GM19035 (cell line): ENCODE measurements around the gene TRAF3IP1.
"Not testable (repeated sequence)": the region's sequence is repeated elsewhere in the genome, so short reads cannot be mapped to it uniquely, and the experiment has no call there.

Experiments used
- ATAC-seq: cut with Tn5 transposase; IDR thresholded peaks from one replicate; pipeline ENCODE4 v1.9.1; 2021; ENCODE audit not compliant: unreplicated experiment

TRAF3IP1 gene

DNA sequence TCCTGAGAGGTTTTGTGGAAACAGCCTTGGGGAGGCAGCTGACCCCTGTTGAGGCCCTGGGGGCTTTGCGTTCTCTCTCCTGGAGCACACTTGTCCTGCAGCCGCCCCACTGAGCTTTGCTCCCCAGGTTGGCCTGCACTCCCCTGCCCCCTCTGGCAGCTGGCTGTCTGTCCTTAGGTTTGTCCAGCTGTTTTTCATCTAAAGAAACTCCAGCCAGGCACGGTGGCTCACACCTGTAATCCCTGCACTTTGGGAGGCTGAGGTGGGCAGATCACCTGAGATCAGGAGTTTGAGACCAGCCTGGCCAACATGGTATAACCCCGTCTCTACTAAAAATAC lies 84.9 kb downstream of the TRAF3IP1 start:
- ATAC-seq = not testable (repeated sequence)

DNA sequence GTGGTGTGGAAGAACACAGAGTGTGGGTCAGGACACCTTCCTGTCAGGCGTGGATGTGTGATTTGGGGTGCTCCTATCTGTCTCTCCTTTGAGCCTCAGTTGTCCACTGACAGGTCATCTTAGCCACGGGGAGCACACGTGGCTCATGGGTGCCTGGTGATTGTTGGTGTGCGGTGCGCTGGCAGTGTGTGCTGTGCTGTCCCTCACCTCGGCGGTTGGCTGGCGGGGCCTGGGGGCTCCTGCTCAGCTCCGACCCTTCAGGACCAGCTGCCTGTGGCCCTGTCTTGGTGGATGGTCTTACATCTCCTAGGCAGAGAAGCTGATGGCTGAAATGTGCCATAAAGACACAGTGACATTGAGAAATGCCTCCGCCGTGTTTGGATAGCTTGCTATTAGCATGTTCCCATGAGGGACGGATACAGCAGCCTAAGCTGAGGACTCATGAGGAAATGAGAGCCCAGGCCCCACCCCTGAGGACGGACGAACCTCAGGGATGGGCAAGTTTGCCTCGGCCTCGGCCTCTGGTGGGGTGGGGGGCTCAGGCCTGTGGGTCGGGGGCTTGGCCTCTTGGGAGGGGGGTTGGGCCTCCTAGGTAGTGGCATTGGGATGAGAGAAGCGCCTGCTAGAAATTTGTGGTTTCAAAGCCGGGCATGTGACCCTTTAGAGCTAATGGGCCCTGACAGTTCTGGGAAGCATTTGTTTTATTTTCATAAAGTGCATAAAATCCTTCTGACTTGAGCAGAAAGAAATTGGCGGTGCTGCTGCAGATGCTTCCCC lies 86.1 kb downstream of the TRAF3IP1 start:
- ATAC-seq = no peak

DNA sequence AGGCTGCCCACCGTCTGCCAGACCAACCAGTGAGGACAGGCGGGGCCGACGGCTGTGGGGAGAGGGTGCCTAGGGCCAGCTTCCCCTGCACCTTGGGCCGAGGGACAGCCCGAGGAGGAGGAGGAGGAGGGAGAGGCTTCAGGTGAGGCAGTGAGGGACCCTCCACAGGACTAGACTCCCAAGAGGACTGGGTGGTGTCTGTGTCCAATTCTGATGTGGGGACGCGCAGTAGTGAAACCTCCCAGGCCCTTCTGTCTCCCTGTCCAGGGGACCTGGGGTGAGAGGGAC lies 86.6 kb downstream of the TRAF3IP1 start:
- ATAC-seq = no peak

DNA sequence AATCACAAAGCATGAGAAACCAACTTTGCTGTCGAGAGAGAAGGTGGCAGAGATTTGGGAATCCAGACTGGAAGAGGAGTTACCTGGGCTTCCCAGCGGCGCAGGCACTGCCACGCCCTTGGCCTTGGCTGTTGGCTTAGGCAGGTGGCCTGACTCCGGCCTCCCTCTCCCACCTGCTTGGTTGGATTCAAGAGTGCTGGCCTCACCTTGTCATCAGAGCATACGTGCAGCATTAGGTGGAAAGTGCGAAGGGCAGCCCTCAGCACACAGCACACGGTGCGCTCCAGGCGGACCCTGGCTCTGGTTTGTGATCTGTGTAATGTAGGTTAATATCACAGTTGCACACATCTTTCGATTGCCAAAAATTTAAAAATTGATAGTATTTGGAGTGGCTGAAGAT lies 87.2 kb downstream of the TRAF3IP1 start:
- ATAC-seq = no peak

DNA sequence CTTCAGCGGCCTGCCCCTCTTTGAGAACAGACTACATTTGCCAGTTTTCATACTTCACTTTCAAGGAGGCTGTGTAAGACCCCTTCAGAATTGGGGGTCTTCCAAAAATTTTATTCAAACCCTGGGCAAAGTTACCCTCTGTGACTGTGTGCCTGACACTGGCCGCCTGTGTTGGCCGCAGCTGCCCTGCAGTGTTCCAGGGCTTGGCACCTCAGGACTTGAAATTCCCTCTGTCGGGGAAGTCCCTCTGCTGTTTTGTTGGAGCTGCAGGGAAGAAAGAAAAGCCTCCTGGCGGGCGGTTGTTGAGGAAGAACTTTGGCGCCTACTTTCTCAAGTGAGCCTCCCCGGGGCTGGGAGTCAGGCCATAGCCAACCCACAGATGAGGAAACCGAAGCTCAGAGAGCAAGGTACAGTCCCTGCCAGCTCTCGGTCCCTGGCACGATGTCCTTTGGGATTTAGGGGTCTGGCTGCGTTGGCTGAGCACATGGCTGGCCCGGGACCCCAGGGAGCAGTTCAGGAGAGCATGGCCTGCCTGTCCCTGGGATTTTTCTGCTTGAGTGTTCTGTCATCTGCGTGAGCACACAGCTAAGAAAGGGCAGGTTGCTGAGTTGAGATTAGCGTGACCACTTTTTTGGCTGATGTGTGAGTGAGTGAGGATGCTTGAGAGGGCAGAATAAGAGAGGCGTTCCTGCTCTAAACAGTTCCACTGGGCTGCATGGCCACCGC lies 88.5 kb downstream of the TRAF3IP1 start:
- no peak for ATAC-seq

DNA sequence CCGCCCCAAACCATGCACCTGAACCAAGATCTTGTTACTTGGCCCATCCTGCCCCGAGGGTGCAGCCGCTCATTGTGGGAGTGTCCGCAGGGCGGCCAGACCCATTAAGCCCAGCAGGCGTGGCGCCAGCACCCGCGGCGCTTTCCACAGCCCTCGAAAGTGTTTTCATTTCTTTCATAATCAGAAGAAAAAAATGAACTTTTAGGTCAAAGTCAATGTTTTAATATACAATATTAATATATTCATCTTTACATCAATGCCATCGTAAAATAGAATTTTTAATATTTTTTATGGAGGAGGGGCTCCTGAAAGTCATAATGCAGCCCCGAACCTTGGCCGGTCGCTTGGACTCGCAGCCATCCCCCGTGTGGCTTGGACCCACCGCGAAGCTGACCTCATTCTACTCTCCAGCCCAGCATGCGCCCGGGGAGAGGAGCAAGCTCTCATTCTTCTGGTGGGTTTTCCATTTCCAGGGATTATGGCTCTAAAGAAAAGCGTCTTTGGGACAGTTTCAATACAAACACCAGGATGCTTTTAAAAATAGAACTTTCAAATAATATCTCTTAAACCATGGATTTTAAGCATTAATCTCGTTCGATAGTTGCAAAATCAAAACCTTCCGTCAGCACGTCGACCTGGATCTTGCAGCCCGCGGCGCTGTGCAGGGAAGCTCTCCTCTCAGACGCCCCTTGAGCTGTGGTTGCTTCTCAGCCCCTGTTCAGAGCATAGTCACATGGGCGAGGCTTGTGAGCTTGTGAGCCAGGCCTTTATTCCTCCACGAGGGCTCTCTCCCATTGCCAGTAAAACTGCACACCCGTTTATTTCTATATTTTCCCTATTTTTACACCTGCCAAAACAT lies 89.3 kb downstream of the TRAF3IP1 start:
- no peak for ATAC-seq

DNA sequence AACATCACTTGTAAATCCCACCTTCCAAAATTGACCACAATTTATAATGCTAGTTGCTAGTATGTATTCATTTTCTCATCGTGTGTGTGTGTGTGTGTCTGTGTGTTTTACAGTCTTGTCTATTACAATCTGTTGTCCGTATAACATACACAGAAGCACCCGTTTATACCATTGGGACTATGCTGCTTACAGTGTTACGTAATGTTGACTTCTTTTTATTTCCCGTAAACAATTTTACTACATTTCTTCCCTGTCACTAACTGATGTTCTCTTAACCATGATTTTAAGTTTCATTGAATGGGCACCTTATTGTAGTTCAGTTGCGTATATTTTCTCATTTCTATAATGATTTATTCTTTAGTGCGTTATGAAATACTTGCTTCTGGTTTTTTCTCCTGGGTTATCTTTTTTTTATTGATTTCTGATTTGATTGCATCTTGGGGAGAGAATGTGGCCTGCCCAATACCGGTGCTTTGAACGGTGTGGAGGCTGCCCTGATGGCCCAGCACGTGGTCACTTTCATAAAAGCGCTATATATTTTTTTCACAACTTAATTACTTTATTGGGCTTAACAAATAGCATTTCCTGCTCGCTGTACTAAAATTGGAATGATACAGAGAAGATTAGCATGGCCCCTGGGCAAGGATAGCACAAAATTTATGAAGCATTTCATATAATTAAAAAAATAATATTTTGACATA lies 91.9 kb downstream of the TRAF3IP1 start:
- no peak for ATAC-seq

DNA sequence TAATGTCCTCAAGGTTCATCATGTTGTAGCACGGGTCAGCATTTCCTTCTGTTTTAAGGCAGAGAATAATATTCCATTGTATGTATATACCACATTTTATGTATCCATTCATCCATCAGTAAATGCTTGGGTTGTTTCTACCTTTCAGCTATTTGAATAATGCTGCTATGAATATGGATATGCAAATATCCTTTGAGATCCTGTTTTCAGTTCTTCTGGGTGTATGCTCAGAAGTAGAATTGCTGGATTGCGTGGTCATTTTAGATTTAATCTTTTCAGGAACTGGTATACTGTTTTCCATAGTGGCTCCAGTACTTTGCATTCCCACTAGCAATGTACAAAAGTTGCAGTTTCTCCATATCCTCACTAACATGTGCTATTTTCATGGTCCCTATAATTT lies 93.0 kb downstream of the TRAF3IP1 start:
- no peak for ATAC-seq

DNA sequence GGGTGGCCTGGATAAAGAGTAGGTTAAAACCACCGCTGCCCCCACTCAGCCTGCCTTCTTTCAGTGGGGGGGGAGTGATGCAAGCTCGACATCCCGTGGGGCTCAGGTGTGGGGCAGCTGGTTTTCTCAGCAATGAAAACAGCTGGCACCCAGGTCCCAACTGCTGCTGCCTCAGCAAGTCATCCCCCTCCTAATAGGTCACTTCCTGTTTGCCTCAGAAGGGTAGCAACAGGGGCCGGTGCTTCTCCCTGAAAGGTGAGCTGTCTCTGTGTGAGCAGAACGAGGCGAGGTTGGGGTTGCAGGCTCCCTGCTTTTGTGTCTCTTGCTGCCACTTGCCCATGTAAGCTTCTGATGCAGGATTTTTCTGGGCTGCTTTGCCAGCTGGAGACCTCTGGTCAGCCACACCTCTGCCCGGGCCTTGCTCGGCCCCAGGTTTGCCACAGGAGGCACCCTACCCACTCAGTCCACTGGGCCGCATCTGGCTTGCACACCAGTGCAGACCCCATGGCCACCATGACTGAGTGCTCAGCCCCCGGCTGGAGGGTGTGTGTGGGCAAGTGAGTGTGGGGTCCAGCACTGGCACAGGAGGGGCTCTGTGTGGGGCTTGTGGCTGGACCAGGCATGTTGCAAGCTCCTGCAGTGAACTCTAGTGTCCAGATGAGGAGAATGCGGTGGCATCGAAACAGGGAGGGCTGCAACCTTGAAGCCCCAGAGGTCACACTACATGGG lies 94.9 kb downstream of the TRAF3IP1 start:
- ATAC-seq = no peak

DNA sequence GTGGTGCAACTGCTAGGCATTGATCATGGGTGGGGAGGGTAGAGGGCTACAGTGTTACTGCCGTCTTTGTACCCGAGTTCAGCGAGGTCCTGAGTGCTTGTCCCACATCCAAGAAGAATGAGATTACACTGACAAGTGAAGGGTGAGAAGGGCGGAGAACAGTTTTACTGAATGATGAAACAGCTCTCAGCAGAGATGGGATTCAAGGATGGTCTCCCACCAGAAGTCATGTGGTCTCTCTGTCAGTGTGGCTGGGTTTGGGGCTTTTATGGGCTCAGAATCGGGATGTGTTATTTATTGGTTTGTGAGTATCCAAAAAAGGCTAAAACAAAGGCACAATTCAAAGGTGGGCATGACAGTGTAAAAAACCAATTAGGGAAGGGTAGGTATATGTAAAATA lies 95.6 kb downstream of the TRAF3IP1 start:
- ATAC-seq = no peak

DNA sequence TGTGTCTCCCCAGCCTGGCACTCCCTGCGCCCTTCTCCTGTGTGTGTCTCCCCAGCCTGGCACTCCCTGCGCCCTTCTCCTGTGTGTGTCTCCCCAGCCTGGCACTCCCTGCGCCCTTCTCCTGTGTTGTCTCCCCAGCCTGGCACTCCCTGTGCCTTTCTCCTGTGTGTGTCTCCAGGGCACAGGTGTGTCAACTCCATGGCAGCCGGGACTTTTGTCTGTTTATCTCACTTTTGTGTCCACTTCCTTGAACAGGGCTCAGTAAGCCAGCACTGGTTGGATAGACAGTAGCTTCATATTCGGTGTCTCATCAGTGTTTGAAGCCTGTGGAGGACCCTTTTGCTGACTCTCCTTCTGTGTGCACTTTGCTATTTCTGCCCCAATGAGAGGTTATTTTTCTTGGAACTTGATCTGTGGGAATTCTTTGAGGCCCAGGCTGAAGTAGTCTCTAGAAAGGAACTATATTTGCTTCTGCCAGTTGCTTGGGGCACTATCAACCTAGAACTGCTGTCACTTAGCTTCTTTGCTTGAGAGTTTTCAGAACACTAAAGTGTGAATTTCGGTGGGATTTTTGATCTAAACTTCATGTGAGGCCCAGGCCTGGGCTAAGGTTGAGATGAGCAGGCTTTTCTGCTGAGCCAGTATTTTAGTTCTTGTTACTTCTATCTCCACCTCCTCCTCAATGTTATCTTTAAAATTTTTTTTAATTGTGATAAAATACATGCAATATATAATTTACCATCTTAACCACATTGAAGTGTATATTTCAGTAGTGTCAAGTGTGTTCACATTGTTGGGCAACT lies 98.1 kb downstream of the TRAF3IP1 start:
- no peak for ATAC-seq

DNA sequence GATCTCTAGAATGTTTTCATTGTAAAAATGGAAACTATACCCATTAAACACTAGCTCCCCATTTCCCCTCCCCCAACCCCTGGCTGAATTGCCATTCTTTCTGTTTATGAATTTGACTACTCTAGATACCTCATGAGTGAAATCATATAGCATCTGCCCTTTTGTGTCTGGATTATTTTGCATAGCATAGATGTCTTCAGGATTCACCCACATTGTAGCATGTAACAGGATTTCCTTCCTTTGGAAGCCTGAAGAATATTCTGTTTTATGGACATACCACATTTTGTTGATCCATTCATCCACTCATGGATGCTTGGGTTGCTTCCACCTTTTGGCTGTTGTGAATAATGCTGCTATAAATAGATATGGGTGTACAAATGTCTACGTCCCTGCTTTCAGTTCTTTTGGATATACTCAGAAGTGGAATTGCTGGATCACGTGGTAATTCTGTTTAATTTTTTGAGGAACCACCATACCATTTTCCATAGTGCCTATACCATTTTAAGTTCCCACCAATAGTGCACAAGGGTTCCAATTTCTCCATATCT lies 98.8 kb downstream of the TRAF3IP1 start:
- no peak for ATAC-seq

DNA sequence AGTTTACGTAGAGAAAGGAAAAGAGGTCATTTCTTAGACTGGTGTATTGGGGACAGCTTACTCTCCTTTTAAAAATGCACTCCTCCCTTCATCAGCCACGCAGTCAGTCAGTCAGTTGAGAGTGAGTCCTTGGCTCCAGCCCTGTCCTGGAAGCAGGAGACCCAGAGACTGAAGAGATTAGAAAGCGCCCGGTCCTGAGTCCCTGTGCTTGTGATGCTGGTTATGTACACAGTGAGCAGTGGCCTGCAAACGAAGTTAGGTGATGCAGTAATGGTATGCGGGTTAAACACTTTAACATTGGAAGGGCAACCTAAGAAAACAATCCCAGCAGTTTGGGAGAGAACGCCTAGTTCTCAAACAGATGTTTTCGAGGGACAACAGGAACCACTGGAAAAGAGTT lies 100.1 kb downstream of the TRAF3IP1 start:
- ATAC-seq = no peak

DNA sequence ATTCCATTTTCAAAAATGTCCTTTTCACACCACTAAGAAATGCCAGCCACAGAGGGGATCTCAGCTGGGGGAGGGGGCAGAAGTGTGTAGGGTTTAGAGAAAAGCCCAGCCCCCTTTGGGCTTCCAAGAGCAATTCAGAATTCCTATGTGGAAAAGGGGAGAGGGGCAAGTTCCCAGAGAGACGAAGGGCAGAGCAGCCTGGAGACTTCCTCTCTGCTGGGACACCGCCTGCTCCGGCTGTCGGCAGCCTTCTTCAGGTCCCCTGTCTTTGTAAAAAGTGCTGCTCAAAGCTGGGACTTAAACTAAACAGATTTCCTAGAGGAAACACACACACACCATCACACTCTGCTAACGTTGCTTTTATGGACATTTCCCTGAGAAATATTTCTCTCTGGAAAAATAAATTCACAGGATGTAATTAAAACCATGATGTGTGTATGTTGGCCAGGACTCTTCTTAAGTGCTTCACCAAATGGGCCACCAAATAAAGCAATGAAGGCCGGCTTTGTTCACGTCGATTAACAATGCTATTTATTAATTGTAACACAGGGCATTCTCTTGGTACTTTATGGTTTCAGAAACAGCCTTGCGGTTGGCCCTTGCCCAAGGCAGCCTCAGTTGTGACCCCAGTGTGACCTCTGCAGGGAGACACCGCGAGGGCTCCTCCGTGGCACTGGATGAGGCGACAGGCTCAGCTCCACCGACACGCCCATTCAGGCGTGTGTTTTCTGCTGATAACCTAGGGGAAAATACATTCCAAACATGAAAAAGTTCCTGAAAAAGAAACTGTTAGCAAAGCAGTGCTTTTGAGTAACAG lies 100.8 kb downstream of the TRAF3IP1 start:
- no peak for ATAC-seq

DNA sequence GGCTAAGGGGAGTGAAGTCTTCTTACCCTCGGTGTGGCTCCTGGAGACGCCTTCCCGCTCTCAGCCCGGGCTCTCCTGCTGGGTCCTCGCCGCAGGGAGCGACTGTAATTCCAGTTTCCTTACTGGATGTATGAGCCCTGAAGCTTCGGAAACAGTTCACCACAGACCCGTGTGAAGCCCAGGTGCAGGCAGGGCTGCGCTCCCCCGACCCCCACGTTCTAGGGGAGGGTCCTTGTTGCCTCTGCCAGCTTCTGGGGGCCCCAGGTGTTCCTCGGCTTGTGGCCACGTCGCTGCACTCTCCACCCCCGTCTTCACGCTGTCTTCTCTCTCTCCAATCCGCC lies 101.3 kb downstream of the TRAF3IP1 start:
- no peak for ATAC-seq

DNA sequence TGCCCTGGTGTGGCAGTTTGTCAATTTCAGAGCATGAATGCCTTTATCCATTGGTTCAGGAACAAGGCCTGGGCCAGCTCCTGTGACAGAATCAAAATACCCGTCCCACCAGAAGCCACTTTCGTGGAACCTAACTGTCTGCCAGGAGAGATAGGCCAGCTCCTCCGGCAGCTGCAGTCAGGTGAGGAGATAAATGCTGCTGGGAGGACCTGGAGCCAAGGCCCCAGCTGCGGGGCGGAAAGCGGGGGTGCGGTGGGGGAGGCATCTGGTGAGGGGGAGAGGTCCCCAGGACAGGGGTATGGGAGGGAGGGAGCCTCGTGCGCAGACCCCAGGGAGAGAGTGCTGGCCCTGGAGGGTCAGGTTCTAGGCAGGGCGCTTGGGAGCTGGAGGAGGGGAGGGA lies 102.0 kb downstream of the TRAF3IP1 start:
- ATAC-seq = no peak

DNA sequence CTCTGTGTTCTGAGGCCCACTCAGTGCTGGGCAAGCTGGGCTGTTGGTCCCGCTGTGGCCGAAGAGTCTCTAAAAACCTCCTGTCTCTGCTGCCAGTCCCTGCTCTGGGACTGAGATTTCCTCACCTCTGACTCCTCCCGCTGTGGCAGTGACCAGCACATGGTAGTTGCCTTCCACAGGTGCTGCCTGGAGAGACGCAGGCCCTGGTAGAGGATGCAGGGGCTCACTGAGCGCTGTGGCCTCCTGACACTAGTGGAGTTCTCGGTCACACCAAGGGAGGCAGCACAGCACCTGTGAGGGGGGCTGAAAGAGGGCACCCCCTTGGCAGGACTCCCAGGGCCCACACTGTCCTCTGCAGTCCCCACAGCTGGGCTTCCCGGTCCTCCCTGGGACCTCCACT lies 102.6 kb downstream of the TRAF3IP1 start:
- no peak for ATAC-seq

DNA sequence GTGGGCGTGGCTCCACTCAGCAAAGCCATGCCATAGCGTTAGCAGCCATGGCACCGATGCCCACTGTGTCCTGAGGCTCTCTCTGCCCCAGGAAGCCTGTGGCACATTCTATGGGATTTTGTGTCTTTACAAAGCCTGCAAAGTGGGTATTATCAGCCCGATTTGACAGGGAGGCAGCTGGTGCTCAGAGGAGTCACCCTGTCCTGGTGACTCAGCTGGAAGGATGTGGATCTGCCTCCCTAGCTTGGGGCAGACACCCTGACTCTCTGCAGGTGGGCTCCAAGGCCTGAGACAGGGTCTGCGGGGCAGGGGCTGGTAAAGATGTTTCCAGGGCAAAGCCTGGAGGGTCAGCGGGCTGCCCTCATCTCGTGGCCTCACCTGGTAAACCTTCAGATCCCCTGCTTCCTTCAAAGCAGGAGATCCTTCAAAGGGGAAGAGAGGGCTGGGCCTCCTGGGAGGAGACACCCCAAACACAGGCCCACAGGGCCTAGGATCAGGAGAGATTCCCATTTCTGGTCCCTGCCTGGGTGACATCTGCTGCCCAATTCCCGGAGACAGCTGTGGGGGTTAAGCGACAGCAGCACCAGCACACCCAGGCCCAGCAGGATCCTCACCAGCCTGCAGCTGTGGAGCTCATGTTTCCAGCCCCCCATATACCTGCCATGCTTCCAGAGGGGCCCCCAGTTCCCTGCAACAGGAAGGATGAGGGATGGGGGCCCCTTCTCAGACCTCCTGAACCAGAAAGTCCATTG lies 103.4 kb downstream of the TRAF3IP1 start:
- ATAC-seq = no peak
